NT2/D1 (cell line): Measurements from ENCODE around the gene MICALL2.

Source experiments
- SUZ12 ChIP-seq: IDR thresholded peaks from 2 replicates; pipeline ENCODE4 v1.6.1; 2011; ENCODE audit not compliant: insufficient read length, insufficient read depth; ENCODE audit errors: extremely low read depth
- YY1 ChIP-seq: IDR thresholded peaks from 2 replicates; pipeline ENCODE4 v1.6.1; 2011; ENCODE audit not compliant: insufficient read length, insufficient read depth

- TF ChIP-seq YY1 (no peak), SUZ12 (no peak)
Observed at GRCh38 chr7:1422512-1423263, 36.6 kb downstream of the MICALL2 start.
